ENCODE measurements around the gene NPBWR2.
"Not testable (repeated sequence)": the region's sequence is repeated elsewhere in the genome, so short reads cannot be mapped to it uniquely, and the experiment has no call there.

The NPBWR2 gene

DNA sequence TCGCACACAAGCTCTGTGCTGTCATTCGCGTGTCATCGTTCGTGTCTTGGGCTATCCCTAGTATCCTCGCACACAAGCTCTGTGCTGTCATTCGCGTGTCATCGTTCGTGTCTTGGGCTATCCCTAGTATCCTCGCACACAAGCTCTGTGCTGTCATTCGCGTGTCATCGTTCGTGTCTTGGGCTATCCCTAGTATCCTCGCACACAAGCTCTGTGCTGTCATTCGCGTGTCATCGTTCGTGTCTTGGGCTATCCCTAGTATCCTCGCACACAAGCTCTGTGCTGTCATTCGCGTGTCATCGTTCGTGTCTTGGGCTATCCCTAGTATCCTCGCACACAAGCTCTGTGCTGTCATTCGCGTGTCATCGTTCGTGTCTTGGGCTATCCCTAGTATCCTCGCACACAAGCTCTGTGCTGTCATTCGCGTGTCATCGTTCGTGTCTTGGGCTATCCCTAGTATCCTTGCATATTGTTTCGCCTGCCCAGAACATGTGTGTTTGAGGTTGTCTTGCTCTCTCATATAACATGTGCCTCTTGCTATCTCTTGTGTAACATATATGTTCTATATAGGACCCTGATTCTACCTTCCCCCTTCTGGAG is 20.0 kb downstream of the NPBWR2 start:
- not testable (repeated sequence) for DNase-seq (ENCODE audit: low read depth in 2 of 2, low spot score in 1 of 2)

DNA sequence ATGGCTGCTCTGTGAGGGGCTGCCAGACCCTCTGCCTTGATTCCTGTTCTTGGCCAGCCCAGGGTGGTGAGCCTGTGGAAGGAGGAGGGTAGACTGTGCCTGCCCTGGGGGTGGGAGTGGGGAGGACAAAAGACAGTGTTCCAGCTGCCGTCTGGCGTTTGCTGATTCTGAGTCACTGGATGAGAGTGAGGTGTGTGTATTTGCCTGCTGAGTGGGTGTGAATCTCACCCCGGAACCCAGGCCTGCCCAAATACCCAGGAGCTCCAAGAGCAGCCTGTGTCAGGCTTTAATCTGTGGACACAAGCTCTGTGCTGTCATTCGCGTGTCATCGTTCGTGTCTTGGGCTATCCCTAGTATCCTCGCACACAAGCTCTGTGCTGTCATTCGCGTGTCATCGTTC is 20.6 kb downstream of the NPBWR2 start:
- no peak for DNase-seq (ENCODE audit: low read depth in 2 of 2, low spot score in 1 of 2)

DNA sequence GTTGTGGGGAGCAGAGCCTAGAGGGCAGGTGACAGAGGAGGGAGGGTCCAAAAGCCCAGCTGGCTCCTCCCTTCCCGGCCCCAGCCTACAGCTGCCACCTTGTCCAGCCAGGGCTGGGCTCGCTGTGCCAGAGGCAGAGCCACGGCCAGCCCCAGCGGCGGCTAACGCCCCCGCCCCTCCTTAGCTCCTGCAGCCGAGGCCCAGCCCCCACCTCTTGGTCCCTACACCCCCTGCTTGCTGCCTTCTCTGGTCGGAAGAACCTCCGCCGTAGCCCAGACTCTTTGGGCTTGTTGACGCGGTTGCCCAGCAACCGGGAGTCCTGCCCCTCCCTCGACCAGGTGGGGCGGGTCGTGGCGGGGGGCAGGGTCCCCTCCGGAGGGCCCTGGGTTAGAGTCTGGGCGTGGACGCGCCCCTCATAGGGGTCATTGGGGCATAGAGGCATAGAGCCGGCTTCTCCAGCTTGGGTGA is 22.6 kb downstream of the NPBWR2 start:
- DNase-seq (ENCODE audit: low read depth in 2 of 2, low spot score in 1 of 2) = no peak

DNA sequence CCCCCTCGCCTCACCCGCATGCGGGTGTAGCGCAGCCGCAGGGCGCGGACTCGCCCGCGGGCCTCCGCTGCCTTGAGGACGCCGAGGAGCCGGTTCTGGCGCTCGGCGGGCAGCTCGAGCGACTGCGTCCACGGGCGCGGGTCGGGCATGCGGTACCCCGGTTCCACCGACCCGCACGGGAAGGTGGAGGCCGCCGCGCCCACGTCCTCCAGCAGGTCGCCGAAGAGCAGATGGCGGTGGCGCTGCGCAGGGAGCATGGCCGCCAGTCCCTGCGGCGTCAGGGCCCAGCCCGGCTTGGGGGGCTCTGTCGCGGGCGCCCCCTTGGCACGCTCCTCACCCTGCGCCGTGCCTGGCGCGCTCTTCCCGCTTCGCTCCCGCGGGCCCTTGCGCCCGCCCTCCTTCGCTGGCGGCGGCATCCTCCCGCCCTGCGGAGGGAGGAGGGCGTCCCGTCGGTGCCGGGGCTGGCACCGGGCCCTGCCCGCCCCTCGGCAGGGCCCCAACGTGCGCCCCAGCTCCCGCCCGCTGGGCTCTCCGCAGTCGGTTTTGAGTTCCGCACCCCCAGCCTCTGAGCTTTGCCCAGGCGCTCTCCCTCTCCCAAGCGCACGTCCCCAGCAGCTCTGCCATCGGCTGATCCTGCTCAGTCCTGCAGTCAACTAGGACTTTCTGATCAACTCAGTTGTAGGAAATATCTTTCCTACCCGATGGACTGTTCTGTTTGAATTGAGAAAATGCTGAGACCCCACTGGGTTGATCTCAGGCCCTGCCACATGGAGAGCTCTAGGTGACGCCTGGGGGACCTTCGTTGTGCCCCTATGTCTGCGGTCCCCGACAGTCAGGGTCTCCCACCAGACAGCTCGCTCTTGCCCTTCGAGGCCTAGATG is 23.3 kb downstream of the NPBWR2 start, which contains the start of gene LKAAEAR1:
TSS of gene LKAAEAR1 (minus strand) at position 595 of the 881 bp plus-strand sequence. CDS start at position 416, 179 bp downstream.
- no peak for DNase-seq (ENCODE audit: low read depth in 2 of 2, low spot score in 1 of 2)

DNA sequence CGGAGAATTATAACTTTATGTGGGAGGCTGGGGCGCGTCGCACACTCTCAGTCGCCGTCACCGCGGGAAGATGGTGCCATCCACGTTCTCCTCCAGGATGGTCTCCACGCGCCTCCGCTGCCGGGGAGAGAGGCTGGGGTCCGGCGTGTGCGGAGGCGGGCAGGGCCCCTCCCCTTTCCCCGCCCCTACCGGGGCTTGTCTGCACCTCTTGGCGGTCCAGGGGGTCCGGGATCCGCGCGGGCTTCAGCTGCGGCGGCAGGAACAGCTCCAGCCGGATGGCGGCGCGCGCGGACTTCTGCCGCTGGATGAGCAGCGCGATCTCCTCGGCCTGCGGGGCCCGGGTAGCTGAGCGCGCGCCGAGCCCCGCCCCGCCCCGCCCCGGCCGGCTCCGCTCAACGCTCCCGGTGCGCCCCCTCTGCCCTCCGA is 24.0 kb downstream of the NPBWR2 start:
- peak in 1 of 2 donors; percentile 31 for DNase-seq (ENCODE audit: low read depth in 2 of 2, low spot score in 1 of 2)

DNA sequence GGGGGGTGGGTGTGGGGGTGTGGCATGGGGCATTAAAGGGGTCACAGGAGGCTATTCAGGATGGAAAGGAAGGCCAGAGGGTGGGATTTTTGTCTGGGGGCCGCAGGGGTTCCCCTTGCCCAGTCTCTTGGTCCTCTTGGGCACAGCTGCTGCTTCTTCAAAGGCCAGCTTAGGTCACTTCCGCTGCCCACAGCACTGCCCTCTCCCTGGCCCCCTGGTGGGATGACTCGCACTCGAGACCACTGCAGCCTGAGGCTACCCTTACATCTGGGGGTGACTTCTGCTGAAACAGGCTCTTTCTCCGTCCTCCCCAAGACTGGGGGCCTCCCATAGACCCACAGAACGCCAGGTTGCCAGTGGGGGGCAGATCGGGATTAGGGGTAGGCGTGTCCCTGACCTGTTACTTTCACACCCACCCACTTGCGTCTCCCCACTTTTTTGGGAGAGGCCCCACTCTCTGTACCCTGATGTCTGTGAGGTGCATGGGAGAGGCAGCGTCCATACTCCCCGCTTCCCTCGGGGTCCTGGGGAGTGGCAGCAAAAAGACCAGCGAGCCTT is 24.5 kb downstream of the NPBWR2 start:
- DNase-seq (ENCODE audit: low read depth in 2 of 2, low spot score in 1 of 2) = no peak

DNA sequence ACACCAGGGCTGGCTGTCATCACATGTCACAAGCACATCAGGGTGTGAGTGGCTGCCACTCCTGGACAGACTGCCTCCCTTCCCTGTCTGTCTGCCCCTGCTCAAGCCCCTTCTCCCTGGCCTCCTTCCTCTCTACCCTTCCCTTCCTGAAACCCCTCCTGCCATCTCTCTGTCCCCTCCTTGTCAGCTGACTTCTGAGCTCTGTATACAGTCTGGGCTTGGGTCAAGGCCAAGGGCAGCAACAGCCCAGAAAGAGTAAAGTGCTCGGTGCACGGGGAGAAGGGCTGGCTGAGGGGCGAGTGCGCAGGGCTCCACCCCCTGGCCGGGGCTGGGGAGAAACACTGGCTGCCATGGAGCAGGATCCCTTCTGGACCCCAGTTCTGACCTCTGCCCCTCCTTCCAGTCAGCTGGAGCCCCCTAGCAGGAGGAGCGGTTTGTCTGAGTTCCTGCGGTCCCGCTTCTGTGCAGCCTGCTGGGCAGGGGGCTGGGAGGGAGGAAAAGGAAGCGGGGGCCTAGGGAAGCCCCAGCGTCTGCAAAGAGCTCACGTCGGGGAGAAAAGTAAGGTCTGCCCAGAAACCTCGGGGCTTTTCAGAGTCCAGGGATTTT is 25.1 kb downstream of the NPBWR2 start:
- DNase-seq (ENCODE audit: low read depth in 2 of 2, low spot score in 1 of 2) = no peak

DNA sequence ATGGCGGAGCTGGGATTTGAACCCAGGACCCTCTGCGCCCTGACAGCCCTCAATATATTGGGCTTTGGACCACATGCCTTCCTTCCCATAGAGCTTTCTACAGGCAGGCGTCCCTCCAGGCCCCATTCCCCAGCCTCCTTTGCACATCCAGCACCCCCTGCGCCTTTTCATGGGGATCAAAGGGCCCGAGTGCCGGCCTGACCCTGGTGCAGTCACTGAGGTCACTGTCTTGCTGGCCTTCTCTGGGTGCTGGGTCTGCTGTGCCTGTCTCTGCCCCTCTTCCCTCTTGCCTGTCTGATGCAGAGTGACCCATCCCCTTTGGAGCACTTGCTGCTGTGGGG is 25.8 kb downstream of the NPBWR2 start:
- DNase-seq (ENCODE audit: low read depth in 2 of 2, low spot score in 1 of 2) = no peak

DNA sequence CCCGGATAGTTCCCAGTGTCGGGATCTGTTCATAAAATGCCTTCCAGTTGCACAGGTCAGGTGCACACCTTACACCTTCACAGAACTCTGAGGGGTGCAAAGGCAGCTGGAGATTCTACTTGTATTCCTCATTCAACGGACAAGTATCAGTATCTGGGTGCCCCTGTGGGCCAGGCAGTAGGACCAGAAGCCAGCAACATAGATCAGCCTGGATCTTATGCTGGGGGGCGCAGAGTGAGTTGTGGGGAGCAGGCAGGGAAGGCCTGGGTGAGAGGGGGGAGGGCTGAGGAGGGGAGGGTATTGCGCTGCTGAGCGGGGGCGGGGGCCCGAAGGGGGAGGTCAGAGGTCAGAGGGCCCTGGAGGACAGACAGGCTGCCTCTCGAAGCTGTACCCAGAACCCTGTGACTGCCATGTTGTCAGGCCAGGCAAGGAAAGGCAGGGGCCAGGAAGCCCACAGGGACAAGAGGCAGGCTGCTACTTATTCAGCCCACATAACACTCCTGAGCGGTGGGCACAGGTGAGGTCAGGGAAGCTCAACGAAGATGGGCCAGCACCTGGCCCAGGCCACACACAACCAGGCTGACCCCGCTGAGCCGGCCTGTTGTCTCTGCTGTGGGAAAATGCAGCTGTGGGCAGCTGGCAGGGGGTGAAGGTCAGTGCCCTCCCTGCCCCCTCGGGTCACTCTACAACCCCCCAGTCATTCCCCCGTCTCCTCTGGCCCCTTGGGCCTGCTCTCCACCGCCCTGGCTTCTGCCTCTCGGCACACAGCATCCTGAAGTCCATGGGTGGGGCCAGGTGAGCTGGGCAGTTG is 26.3 kb downstream of the NPBWR2 start:
- no peak for DNase-seq (ENCODE audit: low read depth in 2 of 2, low spot score in 1 of 2)

DNA sequence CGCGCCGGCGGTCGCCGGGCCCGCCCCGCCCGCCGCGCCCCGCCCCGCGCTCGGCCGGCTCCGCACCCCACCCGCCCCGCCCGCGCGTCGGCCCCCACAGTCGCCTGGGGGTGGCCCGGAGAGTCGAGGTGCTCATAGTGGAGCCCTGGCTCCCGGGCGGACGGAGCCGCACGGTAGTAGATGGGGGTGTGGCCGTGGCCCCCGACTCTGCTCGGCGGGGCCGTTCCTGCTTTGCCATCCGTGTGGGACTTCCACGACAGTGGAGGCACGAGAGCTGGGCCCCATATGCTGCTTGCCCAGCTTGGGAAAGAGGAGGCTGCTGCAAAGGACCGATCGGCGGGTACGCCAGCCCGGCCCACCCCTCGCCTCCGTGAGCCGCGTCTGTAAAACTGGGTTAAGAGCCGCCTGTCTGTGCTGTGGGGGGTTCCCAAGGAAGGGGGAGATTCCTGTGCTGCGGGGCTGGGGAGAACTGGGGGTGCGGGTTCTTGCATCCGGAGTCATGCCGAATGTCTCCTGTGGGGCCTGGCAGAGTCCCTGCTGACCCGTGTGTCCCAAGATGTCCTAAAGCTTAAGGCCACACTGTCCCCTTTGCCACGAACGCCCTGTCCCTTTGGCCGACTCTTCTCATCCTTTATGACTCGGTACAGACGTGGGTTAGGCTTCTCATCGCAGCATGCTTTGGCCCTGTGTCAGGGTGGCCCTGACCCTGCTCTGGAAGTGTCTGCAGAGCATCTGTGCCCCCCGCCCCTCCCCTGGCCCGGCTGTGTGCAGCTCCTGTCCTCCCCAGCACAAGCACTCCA is 27.2 kb downstream of the NPBWR2 start, which contains the start of gene OPRL1:
TSS of gene OPRL1 (plus strand) at position 70 of the 800 bp plus-strand sequence. CDS start 12,639 bp downstream, outside the sequence.
- no peak for DNase-seq (ENCODE audit: low read depth in 2 of 2, low spot score in 1 of 2)

DNA sequence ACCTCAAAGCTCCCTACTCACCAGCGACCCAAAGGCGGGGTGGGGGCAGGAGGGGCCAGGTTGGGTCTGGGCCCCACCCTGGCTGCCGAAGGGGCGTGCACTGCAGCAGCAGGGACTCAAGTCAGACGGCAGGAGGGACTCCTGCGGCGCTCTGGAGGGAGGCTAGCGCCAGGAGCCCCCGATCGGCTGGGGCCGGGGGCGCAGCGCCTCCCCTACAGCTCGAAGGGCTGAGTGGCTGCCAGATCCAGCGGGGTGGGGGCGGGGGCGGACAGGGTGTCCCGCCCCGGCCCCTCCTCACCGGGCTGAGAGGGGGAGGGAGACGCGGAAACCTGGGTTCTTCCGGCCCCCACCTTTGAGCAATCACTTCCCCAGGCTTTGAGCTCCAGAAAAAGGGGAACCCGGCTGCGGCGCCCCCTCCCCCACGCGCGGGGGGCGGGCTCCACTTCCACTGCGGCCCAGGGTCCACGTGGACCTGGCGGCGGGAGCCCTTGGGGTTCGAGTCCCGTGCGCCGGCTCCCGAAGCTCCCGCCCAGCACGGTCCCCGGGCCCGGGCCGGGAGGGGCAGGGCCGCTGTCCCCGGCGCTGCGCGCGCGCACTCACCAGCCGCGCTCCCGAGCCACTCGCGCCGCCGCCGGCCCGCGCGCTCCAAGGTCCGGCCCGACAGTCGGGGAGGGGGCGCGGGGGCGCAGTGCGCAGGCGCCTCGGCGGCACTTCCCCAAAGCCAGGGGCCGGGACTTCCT is 27.9 kb downstream of the NPBWR2 start, which contains the start of gene RGS19:
TSS of gene RGS19 (minus strand) at position 246 of the 740 bp plus-strand sequence. CDS start 2,632 bp downstream, outside the sequence.
- DNase-seq (ENCODE audit: low read depth in 2 of 2, low spot score in 1 of 2) = peak in 1 of 2 donors; percentile 48

DNA sequence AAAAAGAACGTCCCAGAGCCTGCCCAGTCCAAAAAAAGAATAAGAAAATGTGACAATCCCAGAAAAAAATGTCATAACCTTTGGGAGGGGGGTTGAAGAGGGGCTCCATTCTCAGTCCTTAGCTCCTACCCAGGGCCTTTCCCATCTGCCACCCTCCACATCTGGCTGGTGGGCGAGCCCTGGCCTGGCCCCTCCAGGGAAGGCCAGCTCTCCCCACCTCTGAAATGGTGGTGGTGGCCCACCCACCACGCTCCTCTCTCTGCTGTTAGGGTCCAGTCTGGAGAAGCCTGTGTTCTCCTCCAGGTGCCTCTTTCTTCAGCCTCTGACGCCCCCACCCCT is 28.5 kb downstream of the NPBWR2 start:
- DNase-seq (ENCODE audit: low read depth in 2 of 2, low spot score in 1 of 2) = no peak

DNA sequence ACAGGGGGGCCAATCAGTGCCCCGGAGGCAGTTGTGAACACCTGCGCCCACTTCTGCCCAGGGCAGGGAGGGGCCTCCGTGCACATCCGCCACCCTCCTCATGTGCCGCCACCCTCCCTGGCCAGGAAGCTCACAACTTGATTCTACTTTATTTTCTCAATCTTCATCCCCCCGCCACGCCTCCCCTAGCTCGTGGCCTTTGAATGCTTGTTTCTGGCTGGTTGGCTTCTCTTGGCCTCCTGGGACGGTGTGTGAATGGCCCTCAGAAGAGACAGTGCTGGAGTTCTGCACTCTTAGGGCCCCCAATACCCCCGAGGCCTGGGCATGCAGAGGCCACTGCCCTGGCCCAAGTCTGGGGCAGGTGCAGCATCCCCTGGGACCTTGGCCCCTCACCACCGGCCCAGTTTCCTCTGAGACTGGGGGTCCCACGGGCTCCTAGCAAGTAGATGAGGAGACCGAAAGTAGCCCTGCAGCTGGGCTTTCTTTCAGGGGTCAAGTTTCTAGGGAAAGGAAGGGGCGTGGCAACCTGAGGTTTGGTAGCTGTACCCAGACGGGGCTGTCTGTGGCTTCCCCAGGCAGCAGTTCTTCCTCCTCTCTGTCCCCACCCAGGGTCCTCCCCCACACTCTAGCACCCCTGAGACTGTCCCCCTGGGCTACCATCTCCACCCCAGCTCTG is 29.4 kb downstream of the NPBWR2 start:
- DNase-seq (ENCODE audit: low read depth in 2 of 2, low spot score in 1 of 2) = no peak

DNA sequence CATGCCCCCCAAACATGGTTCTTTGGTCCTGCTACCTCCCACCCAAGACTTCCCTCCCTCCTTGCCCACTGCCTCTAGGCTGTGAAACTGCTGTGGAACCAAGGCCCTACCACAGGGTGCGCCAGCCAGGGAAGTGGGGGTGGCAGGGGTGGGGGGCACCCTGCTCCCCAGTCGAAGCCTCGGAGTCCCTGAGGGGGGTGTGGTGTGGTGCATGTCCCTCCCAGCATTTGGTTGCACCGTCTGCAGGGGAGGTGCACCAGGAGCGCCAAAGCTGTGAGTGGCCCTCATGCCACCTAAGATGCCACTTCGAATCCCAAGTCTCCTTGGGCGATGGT is 29.9 kb downstream of the NPBWR2 start:
- no peak for DNase-seq (ENCODE audit: low read depth in 2 of 2, low spot score in 1 of 2)

DNA sequence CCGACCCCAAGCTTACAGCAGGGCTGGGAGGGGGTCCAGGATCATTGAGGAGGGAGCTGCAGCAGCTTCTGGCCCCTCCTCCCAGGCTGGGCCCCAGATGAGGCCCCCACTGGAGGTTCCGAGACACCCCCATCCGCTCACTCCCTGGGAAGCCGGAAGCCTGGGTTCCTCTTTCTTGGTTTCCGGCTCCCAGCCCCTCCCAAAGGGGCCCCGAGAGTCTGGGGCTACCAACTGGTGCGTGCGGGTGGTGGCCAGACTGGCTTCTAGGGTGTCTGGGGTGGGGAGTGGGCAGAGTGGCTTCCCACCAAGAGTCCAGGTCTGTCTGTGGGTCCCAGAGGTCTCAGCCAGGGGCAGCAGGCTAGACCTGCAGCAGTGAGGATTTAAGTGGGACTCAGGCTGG is 30.3 kb downstream of the NPBWR2 start:
- no peak for DNase-seq (ENCODE audit: low read depth in 2 of 2, low spot score in 1 of 2)

DNA sequence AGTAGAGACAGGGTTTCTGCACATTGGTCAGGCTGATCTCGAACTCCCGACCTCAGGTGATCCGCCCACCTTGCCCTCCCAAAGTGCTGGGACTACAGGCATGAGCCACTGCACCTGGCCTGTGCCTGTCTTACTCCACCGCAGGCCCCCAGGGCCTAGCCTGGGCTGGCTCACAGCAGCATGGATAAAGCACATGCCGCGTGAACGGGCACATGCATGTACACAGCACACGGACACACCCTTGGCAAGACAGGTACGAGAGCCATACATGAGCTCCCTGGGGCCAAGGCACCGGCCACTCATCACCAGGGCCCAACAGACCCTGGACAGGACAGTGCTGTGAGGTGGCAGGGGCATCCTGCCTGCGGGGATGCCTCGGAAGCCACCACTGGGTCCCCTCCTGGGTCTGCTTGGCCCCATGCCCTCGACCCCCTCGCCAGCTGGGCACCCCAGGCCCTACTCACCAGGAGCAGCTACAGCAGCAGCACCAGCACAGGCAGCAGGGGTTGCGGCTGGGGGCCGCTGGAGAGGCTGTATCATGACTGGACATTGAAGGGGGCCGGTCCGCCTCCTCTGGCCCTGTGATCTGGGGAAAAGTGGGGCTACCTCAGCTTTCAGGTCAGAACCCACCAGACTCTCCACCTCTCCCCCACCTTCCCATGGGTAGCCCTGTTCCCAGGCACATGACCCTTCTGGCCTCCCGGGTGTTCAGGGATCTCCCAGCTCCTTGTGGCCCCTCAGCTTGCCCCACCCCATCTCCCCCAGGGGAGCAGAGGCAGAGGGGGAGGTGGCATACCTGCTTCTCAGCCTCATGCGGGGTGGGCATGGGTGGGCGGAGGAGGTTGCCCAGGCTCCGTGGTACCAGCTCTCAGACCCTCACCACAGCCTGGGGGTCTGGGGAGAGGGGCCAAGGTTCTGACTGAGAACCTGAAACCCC is 31.0 kb downstream of the NPBWR2 start:
- DNase-seq (ENCODE audit: low read depth in 2 of 2, low spot score in 1 of 2) = no peak

DNA sequence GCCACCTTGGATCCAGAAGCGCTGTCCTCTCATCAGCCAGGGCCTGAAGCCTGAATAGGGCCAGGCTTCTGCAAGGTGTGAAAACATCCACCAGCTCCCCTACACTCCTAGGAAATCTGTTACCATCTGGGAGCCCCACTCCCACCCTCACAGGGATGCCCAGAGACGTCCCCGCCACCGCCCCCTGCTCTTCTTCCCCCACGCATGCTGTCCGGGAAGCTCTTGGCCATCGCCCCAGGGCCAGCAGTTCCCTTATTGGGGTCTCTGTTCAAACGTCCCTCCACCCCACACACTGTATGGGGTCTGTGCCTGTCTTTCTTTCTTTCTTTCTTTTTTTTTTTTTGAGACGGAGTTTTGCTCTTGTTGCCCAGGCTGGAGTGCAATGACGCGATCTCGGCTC is 31.8 kb downstream of the NPBWR2 start:
- no peak for DNase-seq (ENCODE audit: low read depth in 2 of 2, low spot score in 1 of 2)

DNA sequence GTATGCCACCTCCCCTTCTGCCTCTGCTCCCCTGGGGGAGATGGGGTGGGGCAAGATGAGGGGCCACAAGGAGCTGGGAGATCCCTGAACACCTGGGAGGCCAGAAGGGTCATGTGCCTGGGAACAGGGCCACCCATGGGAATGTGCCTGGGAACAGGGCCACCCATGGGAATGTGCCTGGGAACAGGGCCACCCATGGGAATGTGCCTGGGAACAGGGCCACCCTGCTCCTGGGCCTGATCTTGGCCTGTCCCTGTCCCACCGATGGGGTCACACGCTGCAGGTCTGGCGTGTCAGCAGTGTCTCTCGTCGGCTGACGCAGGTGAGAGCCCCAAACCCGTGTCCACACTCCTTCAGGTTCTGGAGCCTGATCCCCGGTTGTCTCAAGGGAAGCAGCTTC is 32.4 kb downstream of the NPBWR2 start:
- no peak for DNase-seq (ENCODE audit: low read depth in 2 of 2, low spot score in 1 of 2)
